ENCODE results near the gene CFAP410.

CFAP410 gene

GRCh38 chr21:44338971-44339910 lies at the start of gene CFAP410:
Gene CFAP410 (minus strand): TSS chr21:44339390. CDS start chr21:44339194, 196 bp downstream.
- FAIRE-seq: no peak

GRCh38 chr21:44384968-44385367 lies 45.8 kb upstream of the CFAP410 start:
- no peak for FAIRE-seq

- FAIRE-seq: no peak
These were observed 44.0 kb upstream of the CFAP410 start for GRCh38 chr21:44383216-44383615.

GRCh38 chr21:44382536-44382935 lies 43.3 kb upstream of the CFAP410 start:
- no peak for FAIRE-seq

GRCh38 chr21:44381874-44382273 lies 42.7 kb upstream of the CFAP410 start:
- FAIRE-seq: no peak

- FAIRE-seq: no peak
These were observed 41.7 kb upstream of the CFAP410 start for GRCh38 chr21:44380876-44381275.

GRCh38 chr21:44379991-44380865 lies 41.0 kb upstream of the CFAP410 start:
- no peak for FAIRE-seq

GRCh38 chr21:44379515-44379848 lies 40.3 kb upstream of the CFAP410 start:
- no peak for FAIRE-seq

GRCh38 chr21:44378646-44379514 lies 39.7 kb upstream of the CFAP410 start:
- FAIRE-seq: no peak

- FAIRE-seq: no peak
These were observed 38.9 kb upstream of the CFAP410 start for GRCh38 chr21:44377922-44378645.

GRCh38 chr21:44377201-44377921 lies 38.2 kb upstream of the CFAP410 start:
- no peak for FAIRE-seq

GRCh38 chr21:44376606-44377005 lies 37.4 kb upstream of the CFAP410 start:
- no peak for FAIRE-seq

- no peak for FAIRE-seq
These were observed 36.6 kb upstream of the CFAP410 start for GRCh38 chr21:44375761-44376241.

GRCh38 chr21:44375281-44375651 lies 36.1 kb upstream of the CFAP410 start:
- no peak for FAIRE-seq

GRCh38 chr21:44374601-44375280 lies 35.6 kb upstream of the CFAP410 start:
- FAIRE-seq: no peak

GRCh38 chr21:44372616-44373015 lies 33.4 kb upstream of the CFAP410 start:
- FAIRE-seq: no peak

GRCh38 chr21:44371596-44371995 lies 32.4 kb upstream of the CFAP410 start:
- FAIRE-seq: no peak

- no peak for FAIRE-seq
These were observed 31.7 kb upstream of the CFAP410 start for GRCh38 chr21:44370786-44371410.

GRCh38 chr21:44370027-44370735 lies 31.0 kb upstream of the CFAP410 start:
- no peak for FAIRE-seq

All from endometrium (tissue), 2 donors.